ENCODE data around the gene SLC5A9. TPM values are rescaled to one million over a fixed set of nuclear protein-coding genes. Genes with fewer than 3 reads are reported as not detected.

Gene SLC5A9
- total and polyA plus RNA-seq, 3 donors from 2014 or later, result 1.4 to 3.0 (median 2.3) TPM

- Histone ChIP-seq H3K4me1 (no peaks in the 10 kb centered on the region), H3K27me3 (no peaks in the 10 kb centered on the region), H3K9me3 (no peaks in the 10 kb centered on the region), H3K36me3 (ENCODE audit: low read depth, missing control alignments) (no peaks in the 10 kb centered on the region), H3K27ac (no peak overlapping the region), H3K4me3 (no peak overlapping the region)
- TF ChIP-seq POLR2A (IDR thresholded peaks at IDR 0.05), result no peak
- TF ChIP-seq CTCF (IDR thresholded peaks at IDR 0.05), result no peak
- intact Hi-C loops (cut with DNase I; ENCODE audit: low total_unique reads), result no loop called here
- DNase-seq, result no peak
- WGBS, 2 donors, result 83 to 89% methylated on average over 2 of the region's 2 CpGs
Measured at GRCh38 chr1:48251323-48251722, 28.8 kb downstream of the SLC5A9 start.

- Histone ChIP-seq H3K4me1 (no peaks in the 10 kb centered on the region), H3K9me3 (no peaks in the 10 kb centered on the region), H3K27me3 (no peaks in the 10 kb centered on the region), H3K36me3 (ENCODE audit: low read depth, missing control alignments) (no peaks in the 10 kb centered on the region), H3K4me3 (no peak overlapping the region), H3K27ac (no peak overlapping the region)
- no peak for TF ChIP-seq POLR2A (IDR thresholded peaks at IDR 0.05)
- TF ChIP-seq CTCF (IDR thresholded peaks at IDR 0.05), result no peak
- intact Hi-C loops (cut with DNase I; ENCODE audit: low total_unique reads), result no loop called here
- 94 to 96% methylated on average over 3 of the region's 3 CpGs for WGBS, 2 donors
- DNase-seq, result no peak
Measured at GRCh38 chr1:48251821-48252220, 29.3 kb downstream of the SLC5A9 start.

- 82 to 95% methylated on average over 1 of the region's 1 CpG for WGBS, 2 donors
- TF ChIP-seq CTCF (IDR thresholded peaks at IDR 0.05), result no peak
- TF ChIP-seq POLR2A (IDR thresholded peaks at IDR 0.05), result no peak
- H3K4me3 ChIP-seq, result no peak overlapping the region
Measured at GRCh38 chr1:48254254-48254653, 31.7 kb downstream of the SLC5A9 start.

GRCh38 chr1:48258106-48258505, 35.6 kb downstream of the SLC5A9 start:
- no peak overlapping the region for H3K27ac ChIP-seq
- TF ChIP-seq CTCF (IDR thresholded peaks at IDR 0.05) (no peak), POLR2A (IDR thresholded peaks at IDR 0.05) (no peak)
- no peak for DNase-seq
- no peak overlapping the region for H3K4me3 ChIP-seq
- no peaks in the 10 kb centered on the region for H3K9me3 ChIP-seq
- WGBS, 2 donors, result 80 to 90% methylated on average over 1 of the region's 1 CpG
- no peaks in the 10 kb centered on the region for H3K36me3 ChIP-seq (ENCODE audit: low read depth, missing control alignments)
- intact Hi-C loops (cut with DNase I; ENCODE audit: low total_unique reads), result no loop called here
- H3K27me3 ChIP-seq, result no peaks in the 10 kb centered on the region
- no peaks in the 10 kb centered on the region for H3K4me1 ChIP-seq

More at GRCh38 chr1:48254254-48254653, 31.7 kb downstream of the SLC5A9 start:
- no peaks in the 10 kb centered on the region for H3K27me3 ChIP-seq
- no peak overlapping the region for H3K27ac ChIP-seq
- no peaks in the 10 kb centered on the region for H3K36me3 ChIP-seq (ENCODE audit: low read depth, missing control alignments)
- H3K9me3 ChIP-seq, result no peaks in the 10 kb centered on the region
- DNase-seq, result no peak
- intact Hi-C loops (cut with DNase I; ENCODE audit: low total_unique reads), result no loop called here
- H3K4me1 ChIP-seq, result no peaks in the 10 kb centered on the region

GRCh38 chr1:48261881-48262400, 39.4 kb downstream of the SLC5A9 start:
- Histone ChIP-seq H3K4me1 (no peaks in the 10 kb centered on the region), H3K27ac (no peak overlapping the region), H3K36me3 (ENCODE audit: low read depth, missing control alignments) (no peaks in the 10 kb centered on the region), H3K27me3 (no peaks in the 10 kb centered on the region), H3K4me3 (no peak overlapping the region), H3K9me3 (no peaks in the 10 kb centered on the region)
- TF ChIP-seq POLR2A (IDR thresholded peaks at IDR 0.05) (no peak), CTCF (IDR thresholded peaks at IDR 0.05) (no peak)
- DNase-seq, result no peak
- intact Hi-C loops (cut with DNase I; ENCODE audit: low total_unique reads), result no loop called here

Measured in testis (tissue), 3 donors.